HG03521 (cell line): ENCODE data around the gene SRRM1.
"Not testable (repeated sequence)": the region's sequence is repeated elsewhere in the genome, so short reads cannot be mapped to it uniquely, and the experiment has no call there.

Source experiments
- ATAC-seq: cut with Tn5 transposase; IDR thresholded peaks from one replicate; pipeline ENCODE4 v1.9.1; 2021; ENCODE audit warnings: mild to moderate bottlenecking, moderate library complexity; ENCODE audit not compliant: unreplicated experiment

The SRRM1 gene

DNA sequence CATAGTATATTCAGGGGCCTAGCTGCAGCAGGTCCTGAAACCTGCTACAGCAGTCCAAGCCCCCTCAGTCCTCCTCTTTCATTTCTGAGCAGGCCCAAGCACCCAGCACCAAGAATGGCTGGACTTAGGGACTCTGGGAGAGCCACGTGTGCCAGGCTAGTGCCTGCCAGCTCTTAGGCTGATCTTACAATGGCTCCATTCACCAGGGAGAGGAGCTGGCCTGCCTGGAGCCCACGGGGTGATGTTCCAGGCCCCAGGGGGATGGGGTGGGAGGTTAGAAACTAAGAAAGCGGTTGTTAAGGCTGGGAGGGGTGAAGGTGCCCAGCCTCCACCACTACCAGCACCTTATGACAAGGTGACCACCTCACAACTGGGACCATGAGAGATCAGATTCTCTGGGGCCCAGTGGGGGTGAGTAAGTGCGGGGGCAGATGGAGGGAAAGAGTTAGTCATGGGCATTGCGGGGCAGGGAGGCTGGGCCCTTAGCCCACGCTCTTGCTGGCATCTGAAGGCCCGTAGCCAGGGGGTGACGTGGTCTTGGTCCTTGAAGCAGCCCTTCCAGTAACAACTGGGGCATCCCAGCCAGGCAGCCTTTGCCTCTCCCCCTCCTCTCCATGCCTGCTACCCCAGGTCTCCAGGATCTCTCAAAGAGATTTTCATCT, 71.9 kb downstream of the SRRM1 start:
- no peak for ATAC-seq

DNA sequence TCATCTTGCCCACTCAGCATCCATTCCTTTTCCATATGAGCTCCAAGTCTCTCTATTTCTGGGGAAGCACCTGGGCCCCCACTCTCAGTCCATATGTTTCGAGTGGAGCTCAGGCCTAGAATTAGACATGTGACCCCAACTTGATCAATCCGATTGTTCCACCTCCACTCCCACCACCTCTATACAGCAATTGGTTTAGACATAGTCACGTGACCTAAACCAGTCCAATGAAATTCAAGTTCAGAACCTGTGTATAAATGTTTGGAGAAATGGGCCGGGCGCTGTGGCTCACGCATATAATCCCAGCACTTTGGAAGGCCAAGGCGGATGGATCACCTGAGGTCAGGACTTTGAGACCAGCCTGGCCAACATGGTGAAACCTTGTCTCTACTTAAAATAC, 72.6 kb downstream of the SRRM1 start:
- no peak for ATAC-seq

DNA sequence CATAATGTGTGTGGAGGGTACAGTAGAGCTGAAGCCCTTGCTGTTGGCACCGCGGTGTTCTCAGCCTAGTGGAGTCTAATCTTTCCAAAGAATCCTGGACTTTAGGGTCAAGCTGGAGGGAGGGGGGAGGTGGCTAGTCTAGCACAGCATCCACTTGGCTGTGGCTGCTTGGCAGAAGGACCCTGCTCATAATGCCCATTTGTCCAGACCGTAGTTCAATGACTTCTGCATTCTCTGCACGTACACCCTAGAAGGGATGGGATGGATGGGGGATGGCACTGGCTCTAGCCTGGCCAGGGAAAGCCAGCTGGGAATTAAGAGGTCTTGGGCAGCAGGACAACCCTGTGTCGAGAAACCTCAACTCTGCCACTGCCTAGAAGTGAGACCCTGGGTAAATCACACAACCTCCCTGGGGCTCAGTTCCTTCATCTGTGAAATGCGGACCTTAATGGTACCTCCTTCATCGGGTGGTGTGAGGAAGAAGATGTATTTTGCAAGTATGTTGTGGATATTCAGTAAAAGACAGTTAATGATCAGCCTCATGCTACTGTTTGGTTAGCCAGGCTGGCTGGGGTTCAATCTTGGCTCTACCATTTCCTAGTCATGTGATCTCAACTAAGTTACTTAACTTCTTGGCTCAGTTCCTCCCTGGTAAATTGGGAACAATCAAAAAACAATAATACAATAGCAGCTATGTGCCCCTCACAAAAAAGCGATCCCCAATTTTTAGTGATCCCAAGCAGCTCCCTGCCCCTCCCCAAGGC, 75.0 kb downstream of the SRRM1 start:
- ATAC-seq: no peak

DNA sequence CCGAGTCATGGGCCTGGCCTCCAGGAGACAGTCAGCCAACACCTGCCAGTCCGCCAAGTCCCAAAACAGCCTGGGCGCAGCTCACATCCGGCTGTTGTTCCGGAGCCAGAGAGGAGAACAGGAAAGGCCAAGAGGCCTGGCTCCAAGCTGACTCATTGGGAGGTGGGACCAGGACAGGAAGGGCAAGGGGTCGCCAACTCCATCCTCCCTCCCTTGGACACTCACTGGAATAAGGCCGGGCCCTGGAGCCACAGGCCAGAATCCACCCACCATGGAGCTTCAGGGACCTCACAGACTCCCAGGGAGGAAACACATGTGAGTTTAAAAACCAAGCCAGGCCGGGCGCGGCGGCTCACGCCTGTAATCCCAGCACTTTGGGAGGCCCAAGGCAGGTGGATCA, 77.0 kb downstream of the SRRM1 start:
- ATAC-seq: no peak

DNA sequence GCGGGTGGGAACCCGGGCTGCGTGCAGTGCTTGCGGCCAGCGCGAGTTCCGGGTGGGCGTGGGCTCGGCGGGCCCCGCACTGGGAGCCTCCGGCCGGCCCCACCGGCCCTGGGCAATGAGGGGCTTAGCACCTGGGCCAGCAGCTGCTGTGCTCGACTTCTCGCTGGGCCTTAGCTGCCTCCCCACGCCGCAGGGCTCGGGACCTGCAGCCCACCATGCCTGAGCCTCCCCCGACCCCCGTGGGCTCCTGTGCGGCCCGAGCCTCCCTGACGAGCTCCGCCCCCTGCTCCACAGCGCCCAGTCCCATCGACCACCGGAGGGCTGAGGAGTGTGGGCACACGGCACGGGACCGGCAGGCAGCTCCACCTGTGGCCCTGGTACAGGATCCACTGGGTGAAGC, 78.4 kb downstream of the SRRM1 start:
- no peak for ATAC-seq

DNA sequence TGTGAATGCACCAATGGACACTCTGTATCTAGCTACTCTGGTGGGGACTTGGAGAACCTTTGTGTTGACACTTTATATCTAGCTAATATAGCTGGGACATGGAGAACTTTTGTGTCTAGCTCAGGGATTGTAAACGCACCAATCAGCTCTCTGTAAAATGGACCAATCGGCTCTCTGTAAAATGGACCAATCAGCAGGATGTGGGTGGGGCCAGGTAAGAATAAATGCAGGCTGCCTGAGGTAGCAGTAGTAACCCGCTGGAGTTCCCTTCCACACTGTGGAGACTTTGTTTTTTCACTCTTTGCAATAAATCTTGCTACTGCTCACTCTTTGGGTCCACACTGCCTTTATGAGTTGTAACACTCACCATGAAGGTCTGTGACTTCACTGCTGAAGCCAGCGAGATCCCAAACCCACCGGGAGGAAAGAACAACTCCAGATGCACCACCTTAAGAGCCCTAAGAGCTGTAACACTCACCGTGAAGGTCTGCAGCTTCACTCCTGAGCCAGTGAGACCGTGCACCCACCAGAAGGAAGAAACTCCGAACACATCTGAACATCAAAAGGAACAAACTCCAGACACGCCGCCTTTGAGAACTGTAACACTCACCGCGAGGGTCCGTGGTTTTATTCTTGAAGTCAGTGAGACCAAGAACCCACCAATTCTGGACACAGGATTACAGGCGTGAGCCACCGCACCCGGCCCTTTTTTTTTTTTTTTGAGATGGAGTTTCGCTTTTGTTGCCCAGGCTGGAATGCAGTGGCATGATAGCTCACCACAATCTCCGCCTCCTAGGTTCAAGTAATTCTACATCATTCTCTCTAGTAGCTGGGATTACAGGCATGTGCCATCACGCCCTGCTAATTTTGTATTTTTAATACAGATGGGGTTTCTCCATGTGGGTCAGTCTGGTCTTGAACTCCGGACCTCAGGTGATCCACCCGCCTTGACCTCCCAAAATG, 79.3 kb downstream of the SRRM1 start:
- ATAC-seq: not testable (repeated sequence)
